ENCODE measurements around the gene DEDD. TPM values are rescaled to one million over a fixed set of nuclear protein-coding genes. Genes with fewer than 3 reads are reported as not detected.

DEDD gene, protein sequence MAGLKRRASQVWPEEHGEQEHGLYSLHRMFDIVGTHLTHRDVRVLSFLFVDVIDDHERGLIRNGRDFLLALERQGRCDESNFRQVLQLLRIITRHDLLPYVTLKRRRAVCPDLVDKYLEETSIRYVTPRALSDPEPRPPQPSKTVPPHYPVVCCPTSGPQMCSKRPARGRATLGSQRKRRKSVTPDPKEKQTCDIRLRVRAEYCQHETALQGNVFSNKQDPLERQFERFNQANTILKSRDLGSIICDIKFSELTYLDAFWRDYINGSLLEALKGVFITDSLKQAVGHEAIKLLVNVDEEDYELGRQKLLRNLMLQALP
- 39.7 TPM for polyA plus RNA-seq (2013, experiment 1 of 2; ENCODE audit: insufficient read length)
- 41.1 TPM for polyA plus RNA-seq (2013, experiment 2 of 2; ENCODE audit: insufficient read length)

DNA sequence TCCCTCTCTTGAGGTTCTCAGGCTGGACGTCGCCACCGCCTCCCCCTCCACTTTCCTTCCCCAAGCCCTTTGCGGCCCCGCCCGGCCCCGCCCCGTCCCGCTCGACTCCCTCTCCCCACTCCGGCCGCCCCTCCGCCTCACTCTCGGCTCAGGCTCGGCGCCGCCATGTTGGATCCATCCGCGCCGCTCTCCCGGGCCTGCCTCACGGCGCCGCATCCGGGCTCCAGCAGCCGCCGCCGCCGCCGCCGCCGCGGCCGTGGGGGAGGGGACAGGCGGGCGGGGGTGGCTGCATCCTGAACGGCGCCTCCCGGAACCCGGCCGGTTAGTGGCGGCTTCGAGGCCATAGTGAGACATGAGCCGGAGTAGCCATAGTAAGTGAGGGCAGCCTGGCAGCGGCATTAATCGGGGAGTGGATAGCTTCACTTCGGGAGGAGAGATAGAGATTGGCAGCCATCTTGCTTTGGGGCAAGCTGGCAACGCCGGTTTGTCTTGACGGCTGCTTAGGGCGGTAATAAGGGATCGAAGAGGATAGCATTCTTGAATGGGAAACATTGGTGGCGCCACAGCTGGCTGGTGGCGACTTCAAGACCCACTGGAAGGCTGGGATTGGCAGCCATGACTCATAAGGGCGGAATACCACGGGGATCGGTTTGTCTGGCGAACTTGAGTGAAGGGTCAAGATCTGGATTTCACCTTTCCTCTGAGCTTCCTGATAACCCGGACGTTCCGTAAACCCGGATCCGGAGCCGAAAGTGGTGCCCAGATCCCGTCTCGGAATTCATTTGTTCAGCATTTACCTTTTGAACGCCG is at the start of gene DEDD:
TSS of gene DEDD (minus strand) at position 258 of the 810 bp plus-strand sequence. CDS start 8,205 bp downstream, outside the sequence.
- peak; percentile 98 for DNase-seq

DNA sequence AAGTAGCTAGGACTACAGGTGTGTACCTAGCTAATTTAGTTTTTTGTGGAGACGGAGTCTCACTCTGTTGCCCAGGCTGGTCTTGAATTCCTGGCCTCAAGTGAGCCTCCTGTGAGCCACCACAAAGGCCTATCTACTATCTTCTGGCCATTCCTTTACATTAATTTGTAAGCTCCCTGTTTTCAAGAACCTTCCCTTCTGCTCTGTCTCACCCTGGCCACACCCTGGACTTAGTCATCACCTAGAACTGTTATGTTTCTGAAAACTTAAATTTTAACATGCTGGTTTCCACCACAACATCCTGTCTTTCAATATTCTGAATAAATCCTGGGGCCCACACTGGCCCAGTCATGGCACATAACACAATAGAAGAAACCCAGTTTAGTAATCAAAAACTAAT is 49.7 kb upstream of the DEDD start:
- peak; percentile 42 for DNase-seq

DNA sequence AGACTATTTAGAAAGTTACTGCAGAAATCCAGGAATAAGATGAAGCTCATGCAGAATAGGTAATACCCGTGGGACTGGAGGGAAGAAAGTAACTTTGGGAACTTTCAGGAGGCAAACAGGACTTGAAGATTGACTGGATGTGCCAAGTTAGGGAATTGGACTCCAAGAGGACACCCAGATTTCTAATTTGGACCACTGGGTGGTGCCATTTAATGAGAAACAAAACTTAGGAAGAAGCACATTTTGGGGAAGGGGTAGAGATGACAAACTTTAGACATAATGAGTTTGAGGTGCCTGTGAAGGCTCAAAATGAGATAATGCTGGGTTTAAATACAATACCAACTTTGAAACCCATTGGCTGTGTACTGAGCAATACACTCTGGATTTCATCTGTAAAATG is 48.2 kb upstream of the DEDD start:
- DNase-seq: no peak

DNA sequence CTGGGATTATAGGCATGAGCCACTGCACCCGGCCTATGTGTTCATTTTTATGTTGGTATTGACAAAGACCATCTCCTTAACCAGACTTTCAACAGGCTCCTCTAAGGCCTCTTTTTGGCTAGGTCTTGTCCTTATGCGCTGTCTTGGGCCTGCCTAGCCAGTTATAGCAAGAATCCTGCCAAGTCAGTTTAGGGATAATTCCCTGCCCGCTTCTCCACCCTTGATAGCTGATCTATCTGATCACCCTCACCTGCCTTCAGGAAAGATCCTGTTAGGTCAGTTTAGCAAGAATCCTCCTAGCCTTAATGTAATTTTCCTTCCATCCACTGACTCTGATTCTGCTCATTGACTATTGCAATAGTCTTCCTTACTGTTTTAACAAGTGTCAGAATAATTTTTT is 47.2 kb upstream of the DEDD start:
- no peak for DNase-seq

DNA sequence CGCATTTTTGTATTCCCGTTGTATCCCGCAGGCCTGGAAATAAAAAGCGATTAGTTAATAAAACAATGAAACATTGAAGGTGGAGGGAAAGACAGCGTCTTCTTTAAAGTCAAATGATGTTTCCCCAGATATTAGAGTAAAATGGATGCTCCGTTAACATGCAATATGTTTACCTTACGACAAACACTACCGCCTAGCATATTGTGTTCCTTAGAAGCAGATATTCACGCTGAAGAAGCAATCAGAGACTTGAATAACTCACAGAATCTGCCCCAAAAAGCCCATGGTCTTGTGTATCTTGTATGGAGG is 45.4 kb upstream of the DEDD start:
- no peak for DNase-seq

DNA sequence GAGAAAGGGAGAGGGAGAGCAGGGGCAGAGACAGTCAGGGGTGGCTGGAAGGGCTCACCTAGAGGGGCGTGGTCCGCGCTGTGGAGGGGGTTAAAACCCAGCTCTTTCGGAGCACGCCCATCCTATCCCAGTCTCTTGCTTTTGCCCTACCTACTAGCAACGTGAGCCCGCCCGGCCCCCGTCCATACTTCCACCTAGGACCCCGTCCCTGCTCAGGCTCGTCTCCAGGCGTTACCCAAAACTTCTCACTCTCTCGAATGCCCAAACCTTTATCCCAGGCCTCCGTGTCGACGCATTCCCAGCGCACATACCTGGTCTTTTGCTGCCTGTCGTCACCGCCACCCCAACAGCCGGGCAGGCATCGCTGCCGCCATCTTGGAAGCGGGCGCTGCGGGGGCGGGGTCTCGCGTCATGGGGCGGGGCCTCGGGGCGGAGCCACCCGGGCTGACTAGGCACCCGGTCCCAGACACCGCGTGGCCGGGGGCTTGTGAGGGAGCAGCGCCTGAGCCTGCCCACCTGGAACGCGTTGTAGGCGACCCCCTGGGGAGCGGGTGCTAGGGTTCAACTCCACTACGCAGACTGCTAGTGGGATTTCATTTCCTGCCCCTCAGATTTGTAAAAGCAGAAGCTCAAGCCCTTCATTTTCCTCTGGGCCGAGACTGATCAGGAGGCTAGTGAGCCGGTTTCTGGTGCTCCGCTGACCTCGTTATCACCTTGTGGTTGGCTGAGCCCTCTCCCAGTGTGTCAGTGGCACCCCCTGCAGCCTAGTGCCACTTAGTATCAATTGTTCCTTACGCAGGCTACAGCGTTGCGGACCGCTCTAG is 44.9 kb upstream of the DEDD start, which contains the start of gene B4GALT3:
TSS of gene B4GALT3 (minus strand) at position 396 of the 824 bp plus-strand sequence. CDS start 1,447 bp downstream, outside the sequence.
- DNase-seq: peak; percentile 79

DNA sequence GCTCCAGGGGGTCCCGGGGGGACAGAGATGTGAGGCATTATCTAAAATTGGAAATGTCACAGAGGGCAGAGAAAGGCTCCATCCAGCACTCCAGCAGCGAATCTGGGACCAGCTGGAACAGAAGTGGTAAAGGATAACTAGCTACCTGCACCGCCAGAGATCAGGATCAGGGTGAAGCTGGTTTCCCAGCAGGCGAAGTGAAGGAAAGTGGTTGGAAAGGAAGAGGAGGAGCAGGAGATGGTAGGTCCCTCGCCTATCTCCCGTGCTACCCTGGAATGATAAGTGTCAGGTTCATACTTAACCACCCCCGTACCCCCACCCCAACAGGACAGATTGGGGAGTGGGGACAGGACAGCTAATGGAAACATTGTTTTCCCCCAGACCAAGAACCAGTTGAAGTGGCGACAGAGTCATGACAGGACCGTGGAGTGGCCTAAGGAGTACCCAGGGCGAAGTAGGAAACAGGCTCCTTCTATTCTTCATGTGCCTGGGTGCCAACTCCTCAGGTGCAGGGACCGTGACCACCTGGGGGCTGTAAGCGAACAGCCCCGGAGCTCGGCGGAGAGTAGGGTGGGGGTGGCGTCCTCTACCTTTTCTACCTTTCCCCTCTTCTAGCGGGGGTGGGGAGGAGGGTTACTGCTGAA is 44.1 kb upstream of the DEDD start:
- no peak for DNase-seq

DNA sequence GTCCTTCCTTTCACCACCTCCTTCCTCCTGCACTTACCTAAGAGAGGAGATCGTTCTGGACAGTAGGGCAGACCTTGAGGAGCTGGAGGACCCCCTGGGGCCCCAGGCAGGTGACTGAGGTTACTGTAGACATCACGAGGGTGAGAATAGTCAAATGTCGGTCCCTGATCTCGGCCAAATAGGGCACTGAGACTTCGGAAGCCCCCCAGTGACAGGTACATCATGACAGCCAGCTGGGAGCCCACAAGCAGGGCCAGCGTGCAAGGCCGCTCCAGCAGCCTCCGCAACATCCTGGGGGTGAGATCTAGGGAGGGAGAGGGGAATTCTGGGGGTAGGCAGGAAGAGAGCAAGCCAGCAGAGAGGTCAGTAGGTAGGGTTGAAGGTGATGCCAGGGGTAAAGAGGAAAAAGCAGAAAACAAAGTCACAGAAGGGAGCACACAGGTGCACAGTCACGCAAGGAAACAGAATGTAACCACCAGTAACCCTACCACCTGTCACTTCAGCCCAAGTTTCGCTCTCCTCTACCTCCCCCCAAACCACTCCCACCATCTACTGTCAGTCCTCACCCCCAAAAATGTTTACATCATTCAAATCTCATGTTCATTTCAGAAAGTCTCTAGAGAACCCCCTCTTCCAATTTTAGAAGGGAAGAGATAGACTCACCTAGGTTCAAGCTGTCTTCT is 43.4 kb upstream of the DEDD start:
- no peak for DNase-seq

DNA sequence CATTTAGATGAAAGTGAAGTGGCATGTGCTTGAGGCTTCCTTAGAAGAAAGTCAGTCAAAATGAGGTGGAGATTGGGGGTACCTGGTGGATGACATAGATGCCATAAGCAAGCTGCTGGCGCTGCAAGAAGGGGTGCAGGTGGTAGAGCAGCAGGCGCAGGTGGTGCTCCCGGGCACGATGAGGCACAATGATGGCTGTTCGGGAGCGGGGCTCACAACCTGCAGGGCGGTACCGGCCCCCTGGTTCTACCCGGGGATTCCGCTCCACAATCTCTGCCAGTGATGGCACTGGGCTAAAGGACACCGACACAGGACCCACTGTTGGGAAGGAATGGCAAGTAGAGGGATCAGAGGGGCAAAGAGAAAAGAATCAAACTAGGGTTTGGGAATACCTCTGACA is 42.4 kb upstream of the DEDD start:
- DNase-seq: no peak

DNA sequence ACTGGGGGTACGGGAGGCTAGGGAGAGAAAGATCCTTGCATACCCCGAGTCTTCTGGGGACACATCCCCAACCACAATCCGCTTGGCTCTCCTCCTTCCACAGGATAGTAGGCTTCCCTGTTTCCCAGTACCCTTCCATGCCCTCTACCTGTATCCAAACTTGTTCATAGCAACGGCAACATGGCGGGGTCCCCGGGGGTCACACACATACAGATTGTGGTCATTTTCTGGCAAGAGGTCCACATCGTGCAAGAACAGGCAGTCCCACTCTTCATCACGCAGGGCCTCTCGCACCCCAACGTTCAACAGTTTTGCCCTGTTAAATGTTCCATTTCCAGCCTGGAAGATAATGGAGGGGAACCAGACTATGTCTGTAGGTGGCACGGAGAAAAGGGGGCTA is 41.2 kb upstream of the DEDD start:
- DNase-seq: no peak

DNA sequence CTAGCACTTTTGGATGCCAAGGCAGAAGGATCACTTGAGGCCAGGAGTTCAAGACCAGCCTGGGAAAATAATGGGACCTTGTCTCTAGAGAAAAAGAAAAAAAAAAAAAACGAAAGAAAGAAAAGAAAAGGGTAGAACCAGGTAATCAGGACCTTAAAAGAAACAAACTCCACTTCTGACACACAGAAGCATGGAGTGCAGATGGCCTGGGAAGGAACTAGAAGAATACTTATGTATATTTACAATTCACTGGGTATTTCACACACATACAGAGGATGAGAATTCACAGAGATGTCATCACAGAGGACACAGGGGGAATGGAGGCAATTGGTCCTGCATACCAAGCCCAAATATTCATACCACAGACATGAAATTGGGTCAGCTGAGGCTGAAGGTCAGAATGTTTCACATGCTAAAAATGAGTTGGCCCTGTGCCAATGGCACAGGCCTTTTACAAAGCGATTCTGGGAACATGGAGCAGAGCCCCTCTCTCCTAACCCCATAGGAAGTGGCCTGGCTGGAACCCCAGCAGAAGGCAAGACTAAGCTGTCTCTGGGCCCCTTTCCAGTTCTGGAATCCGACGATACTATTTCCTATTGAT is 40.4 kb upstream of the DEDD start:
- DNase-seq: peak; percentile 94

DNA sequence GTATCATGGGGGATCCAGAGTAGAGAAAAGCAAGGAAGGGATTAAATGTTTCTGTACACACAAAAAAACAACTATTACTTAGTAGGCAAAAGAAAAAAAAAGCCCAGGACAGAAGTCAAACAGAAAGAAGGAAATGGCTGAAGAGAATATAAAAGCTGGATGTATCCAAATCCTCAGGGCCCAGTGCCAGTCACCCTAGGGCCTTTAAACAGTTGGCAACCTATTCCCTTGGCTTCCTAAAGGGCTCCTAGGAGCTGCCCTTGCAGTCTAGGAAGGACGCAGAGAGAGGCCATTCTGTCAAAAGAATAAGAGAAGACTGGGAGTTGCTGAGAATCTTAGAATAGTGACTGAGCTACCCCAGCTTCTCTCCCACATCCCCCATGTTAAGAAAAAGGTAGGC is 39.9 kb upstream of the DEDD start:
- DNase-seq: no peak

DNA sequence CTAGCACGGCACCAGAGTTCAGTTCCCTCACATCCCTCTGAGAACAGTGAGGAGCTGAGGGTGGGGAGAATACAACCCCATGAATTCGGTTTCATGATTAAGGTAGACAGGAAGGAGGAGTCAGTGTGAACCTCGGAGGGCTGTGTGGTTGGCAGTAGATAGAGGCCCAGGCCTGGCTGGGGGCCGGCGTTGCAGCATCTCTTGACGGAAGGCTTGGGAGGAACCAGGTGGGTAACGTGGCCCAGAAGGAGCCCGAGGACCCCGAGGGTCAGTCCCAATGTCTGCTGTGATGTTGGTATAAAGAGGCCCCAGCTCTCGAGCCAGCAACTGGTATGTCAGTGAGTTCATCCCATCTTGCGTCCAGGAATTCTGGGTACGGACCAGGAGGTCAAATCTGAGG is 39.2 kb upstream of the DEDD start:
- no peak for DNase-seq

DNA sequence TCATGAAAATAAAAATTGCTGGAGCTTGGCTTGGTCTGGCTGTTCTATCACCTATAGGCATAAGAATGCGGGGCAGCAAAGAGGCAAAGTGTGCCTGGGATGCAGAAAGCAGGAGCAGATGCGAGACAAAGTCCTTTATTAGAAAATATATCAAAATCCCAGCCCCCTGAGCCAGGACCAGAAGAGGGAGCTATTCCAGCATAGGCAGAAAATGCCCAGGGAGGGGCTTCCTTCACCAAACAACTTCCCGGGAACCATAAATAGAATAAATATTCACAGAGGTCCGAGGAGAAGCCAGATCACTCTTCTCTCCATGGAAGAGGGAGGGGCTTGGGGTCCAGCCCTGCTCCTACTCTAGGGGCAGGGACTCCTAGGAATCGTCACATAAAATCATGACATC is 38.7 kb upstream of the DEDD start:
- DNase-seq: no peak

DNA sequence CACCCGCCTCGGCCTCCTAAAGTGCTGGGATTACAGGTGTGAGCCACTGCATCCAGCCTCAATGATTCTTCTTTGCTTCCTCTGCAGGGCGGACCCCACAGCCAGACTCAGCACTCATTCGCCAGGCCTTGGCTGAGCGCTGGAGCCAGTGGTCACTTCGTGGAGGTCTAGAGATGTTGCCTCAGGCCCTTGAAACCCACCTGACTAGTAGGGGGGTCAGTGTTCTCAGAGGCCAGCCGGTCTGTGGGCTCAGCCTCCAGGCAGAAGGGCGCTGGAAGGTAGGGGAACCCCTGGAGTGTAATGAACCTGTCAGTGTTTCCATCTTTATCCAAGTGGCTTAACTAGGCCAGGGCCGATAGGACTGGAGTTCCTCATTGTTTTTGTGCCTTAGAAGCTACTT is 36.4 kb upstream of the DEDD start:
- no peak for DNase-seq

DNA sequence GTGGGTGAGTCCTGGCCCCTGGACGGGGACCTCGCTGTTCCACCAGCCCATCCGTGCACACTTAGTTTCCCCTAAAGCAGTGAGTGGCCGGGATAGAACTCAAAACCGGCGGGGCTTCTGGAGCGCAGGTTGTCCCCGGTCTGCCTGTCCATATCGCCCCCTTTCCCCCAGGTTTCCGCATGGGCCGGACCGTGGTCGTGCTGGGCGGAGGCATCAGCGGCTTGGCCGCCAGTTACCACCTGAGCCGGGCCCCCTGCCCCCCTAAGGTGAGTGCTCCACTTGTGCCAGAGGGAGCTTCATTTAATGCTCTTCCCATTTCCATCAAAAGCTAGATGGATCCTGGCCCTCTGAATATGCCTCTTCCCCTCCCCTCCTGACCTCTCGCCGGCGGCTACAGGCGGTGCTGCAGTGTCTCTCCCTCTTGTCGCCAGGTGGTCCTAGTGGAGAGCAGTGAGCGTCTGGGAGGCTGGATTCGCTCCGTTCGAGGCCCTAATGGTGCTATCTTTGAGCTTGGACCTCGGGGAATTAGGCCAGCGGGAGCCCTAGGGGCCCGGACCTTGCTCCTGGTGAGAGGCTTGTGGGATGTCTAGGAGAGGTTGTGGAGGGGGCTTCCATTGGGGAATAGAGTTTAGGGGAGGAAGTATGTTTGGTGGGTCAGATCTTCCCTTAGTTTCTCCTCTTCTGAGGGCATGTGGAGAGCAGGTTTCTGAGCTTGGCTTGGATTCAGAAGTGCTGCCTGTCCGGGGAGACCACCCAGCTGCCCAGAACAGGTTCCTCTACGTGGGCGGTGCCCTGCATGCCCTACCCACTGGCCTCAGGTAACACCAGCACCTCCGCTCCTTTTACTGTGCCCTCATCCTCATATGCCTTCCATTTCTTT is 34.4 kb upstream of the DEDD start:
- no peak for DNase-seq

DNA sequence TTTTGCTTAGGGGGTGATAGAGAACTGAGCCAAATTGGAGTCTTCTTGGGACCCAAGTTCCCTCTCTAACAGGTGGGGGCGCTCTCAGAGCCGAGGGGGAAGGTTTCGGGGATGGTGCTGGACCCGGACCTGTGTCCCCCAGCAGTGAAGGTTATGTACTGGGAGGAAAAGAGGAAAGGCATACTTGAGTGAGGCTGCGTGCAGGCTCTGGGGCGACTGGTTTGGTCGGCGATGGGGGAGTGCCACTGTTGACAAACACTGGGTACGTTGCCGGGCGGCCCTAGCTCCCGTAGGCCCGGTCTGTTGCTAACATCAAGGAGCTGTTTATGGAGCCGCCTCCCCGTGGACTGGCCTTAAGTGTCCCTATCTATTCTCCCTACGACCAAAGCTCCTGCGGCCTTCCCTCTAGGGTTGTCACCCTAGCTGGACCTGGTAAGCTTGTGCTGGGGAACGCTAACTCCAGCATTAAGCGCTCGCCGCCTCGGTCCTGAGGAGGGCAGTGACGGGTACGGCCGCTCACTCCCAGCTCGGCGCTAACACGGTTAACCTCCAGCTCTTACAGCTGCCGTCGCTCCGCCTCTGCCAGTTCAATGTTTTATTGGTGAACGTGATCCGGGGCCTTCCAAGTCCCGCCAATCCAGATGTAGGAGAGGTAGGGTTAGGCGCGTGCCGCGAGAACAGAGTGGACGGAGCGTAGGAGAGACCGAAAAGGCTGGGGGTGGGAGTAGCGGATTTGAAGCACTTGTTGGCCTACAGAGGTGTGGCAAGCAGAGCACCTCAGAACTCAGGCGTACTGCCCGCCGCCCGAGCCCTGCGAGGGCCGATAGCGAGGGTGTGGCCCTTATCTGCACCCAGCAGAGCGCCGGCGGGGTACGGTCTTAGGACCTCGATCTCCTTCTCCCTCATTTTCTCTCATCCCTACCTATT is 33.5 kb upstream of the DEDD start, which contains the start of gene PPOX:
TSS of gene PPOX (plus strand) at position 685 of the 927 bp plus-strand sequence. CDS start 422 bp downstream, outside the sequence.
- peak; percentile 97 for DNase-seq

DNA sequence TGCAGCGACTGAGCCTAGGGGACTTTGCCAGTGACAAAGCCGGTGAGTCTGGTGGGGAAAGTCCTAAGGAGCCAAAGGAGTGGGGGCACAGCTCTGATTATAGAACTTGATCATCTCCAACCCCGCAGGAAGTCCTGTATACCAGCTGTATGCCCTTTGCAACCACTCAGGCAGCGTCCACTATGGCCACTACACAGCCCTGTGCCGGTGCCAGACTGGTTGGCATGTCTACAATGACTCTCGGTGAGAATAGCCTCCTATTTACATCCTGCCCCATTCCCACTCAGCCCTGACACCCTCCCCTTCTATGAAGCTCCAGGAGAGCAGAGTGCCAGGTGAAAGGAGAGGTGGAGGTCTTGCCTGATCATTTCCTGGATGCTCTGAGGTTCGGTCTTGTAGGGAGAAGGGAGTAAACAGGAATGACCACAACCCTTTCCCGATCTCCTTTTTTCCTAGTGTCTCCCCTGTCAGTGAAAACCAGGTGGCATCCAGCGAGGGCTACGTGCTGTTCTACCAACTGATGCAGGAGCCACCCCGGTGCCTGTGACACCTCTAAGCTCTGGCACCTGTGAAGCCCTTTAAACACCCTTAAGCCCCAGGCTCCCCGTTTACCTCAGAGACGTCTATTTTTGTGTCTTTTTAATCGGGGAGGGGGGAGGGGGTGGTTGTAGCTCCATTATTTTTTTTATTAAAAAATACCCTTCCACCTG is 32.6 kb upstream of the DEDD start:
- no peak for DNase-seq
